GM12874 (cell line): ENCODE measurements around the gene MED22.

Experiments
- CTCF ChIP-seq: IDR thresholded peaks from 2 replicates; pipeline ENCODE4 v1.5.1; 2011; ENCODE audit warnings: low read depth, mild to moderate bottlenecking, control low read depth, low read length, moderate library complexity; ENCODE audit not compliant: insufficient read depth

The MED22 gene

GRCh38 chr9:133374612-133375115 is 26.7 kb upstream of the MED22 start:
- TF ChIP-seq CTCF: no peak

DNA sequence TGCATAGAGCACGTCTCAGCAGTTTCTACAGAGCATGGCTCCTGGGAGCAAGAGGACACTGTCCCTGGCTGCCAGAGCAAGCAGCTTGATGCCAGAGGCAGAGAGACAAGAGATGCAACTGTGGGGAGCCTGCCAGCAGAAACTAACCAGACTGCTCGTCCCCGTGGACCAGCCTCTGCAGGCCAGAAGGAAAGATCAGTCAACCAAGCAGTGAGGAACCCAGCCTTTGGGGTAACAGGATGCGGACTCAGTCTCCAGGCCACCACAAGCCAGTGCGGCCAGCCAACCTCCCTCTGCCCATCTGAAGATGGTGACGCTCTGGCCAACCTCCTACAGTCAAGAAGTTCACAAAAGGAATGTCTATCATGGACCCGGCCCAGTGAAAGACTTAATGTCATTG is 24.2 kb upstream of the MED22 start:
- no peak for TF ChIP-seq CTCF

DNA sequence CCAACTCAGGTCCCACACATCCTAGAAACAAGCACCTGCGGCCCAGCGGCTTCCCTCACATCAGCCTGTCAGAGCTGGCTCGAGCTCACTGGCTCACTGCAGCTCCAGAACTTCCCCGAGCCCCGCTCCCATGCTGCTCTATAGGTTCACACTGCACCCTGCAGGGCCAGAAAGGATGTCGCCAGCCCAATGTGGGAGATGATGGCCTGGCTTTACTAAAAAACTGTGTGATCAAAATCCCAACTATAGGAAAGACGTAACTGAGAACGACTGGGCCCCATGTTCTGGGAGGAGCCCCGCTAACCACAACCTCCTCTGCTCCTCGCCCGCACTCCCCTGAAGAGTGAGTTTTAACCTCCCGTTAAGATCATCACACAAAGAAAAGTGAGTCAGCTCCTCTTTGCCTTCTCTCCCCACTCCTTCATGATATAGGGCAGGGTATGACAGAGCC is 23.4 kb upstream of the MED22 start:
- no peak for TF ChIP-seq CTCF

GRCh38 chr9:133370685-133371084 is 22.8 kb upstream of the MED22 start:
- no peak for TF ChIP-seq CTCF

DNA sequence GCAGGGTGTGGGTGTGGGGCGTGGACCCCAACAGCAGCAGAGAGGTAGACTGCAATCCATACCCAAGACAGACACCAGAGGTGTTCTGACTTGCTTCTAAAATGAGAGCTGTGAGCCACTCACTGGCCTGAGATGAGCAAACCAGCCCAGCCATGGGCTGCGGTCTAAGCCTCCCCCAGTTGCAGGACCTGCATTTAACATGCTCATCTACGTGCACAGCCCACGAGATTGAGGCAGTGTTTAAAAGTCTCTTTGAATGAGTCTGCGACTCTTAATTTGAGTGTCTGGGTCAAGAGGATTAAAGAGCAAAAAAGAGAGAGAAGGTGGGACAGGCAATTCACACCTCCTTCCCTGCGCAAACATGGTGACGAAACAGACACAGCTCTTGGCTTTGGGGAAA is 22.0 kb upstream of the MED22 start:
- no peak for TF ChIP-seq CTCF

GRCh38 chr9:133369422-133369821 is 21.5 kb upstream of the MED22 start:
- no peak for TF ChIP-seq CTCF

DNA sequence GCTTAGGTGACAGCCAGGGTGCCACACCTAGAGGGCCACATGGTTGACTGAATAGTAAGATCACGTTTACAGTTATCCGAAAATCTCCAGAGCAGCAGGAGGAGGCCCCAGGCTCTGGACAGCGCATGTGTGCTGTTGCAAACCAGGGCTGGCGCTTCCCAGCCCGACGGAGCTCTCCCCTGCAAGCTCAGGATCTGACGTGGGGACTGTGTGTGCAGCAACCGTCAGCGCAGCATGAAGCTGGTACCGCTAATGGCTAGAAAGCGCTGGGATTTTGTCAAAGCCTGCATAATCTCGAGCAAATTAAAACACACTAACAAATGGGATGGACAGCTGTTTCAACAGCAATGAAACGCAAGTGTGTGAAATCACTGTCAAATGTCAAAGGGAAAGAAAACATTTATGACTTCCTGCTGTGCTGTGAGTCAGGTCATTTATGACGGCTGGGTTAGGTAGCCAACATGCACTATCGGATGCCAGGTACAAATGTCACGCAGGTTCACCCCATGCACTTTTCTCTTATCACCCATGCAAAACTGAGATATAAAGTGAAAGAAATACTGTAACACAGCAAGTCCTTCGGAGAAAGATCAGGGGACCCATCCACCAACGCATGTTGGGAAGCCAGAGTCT is 20.4 kb upstream of the MED22 start:
- no peak for TF ChIP-seq CTCF
